H1 (cell line): ENCODE data around the gene RNF146. TPM values are rescaled to one million over a fixed set of nuclear protein-coding genes. Genes with fewer than 3 reads are reported as not detected.

Experiments
- CBX8 ChIP-seq: fragments of 300-800, 300-1000 bp; sonication (generic); IDR thresholded peaks from 2 replicates; pipeline ENCODE4 v1.7.1; 2016; ENCODE audit warnings: low read depth, low read length, borderline replicate concordance
- CHD1 ChIP-seq: IDR thresholded peaks from 2 replicates; pipeline ENCODE4 v1.6.1; 2012; ENCODE audit warnings: low read depth, low read length, improper control_type of control experiment
- MAFK ChIP-seq: IDR thresholded peaks from 2 replicates; pipeline ENCODE4 v1.6.1; 2012; ENCODE audit warnings: low read depth, mild to moderate bottlenecking, improper control_type of control experiment, low read length
- POU5F1 ChIP-seq: IDR thresholded peaks from 2 replicates; pipeline ENCODE4 v1.6.1; 2011; ENCODE audit warnings: low read depth, mild to moderate bottlenecking, low read length, moderate library complexity
- SIX5 ChIP-seq: IDR thresholded peaks from 2 replicates; pipeline ENCODE4 v1.6.1; 2011; ENCODE audit warnings: mild to moderate bottlenecking, low read depth, low read length
- TAF1 ChIP-seq: IDR thresholded peaks from 2 replicates; pipeline ENCODE4 v1.6.1; 2011; ENCODE audit warnings: mild to moderate bottlenecking, low read depth, low read length
- YY1 ChIP-seq: IDR thresholded peaks from 2 replicates; pipeline ENCODE4 v1.6.1; 2011; ENCODE audit warnings: low read depth, mild to moderate bottlenecking, low read length
- polyA plus RNA-seq, 7 experiments: library from polyadenylated mRNA; depleted of rRNA in 3 of 7; stranded (reverse) in 5 of 7; unstranded in 2 of 7; fragments of >200 nt in 5 of 7; fragments of 200-250 nt in 2 of 7; gene quantifications; 1 replicate in 5 of 7; 2 replicates in 1 of 7; 4 replicates in 1 of 7; pipeline versions ENCODE4 v1.2.1 to v1.2.3, GENCODE V29; 2011 to 2013; ENCODE audit warnings: missing spikeins in 2 of 7, mixed read lengths in 2 of 7
- total RNA-seq: library from RNA; stranded (reverse); fragmentation: NEBNext Ultra II Directional; extraction: Animal tissue kit (Norgen Biotek cat#: 25700); gene quantifications from 2 replicates; pipeline ENCODE4 v1.2.1, GENCODE V29; 2021
- TF ChIP-seq, protein P1 (sequence below): IDR thresholded peaks from 2 replicates; pipeline ENCODE4 v1.6.1; 2011; ENCODE audit warnings: low read depth, mild to moderate bottlenecking, low read length; ENCODE audit not compliant: insufficient read depth

RNF146 gene
- total and polyA plus RNA-seq, 2 of the 8 experiments (the other 6 are each of a cell fraction or from before 2014, with no cell fraction given): 16.1 to 30.8 TPM

DNA sequence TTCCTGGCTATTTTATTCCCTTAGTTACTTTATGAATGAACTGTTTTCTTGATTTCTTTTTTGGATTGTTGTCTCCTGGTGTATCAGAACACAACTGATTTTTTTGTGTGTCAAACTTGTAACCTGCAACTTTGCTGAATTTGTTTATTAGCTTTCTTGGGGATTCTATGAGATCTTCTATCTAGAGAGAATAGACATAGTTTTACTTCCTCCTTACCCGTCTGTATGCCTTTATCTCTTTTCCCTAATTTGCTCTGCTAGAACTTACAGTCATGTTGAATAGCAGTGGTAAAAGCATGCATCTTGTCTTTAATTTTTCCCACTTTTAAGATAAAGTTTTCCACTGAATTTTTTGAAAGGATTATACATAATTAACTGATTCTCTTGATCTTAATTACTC is 13.2 kb downstream of the RNF146 start (continued):
- TF ChIP-seq POU5F1 (no peak), TAF1 (no peak), CHD1 (no peak), SIX5 (no peak), YY1 (no peak), CBX8 (no peak), MAFK (no peak)
- TF ChIP-seq, protein P1, sequence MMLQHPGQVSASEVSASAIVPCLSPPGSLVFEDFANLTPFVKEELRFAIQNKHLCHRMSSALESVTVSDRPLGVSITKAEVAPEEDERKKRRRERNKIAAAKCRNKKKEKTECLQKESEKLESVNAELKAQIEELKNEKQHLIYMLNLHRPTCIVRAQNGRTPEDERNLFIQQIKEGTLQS: no peak
